Retinal pigment epithelial cell (primary cell): ENCODE results near the gene C11orf16.

Experiments
- DNase-seq: peaks from one replicate; pipeline ENCODE4 v3.0.0-alpha.2; 2010; ENCODE audit warnings: low read depth
- H3K4me3 ChIP-seq: 2 replicates; pipeline ENCODE4 v1.5.1; 2011; ENCODE audit warnings: mild to moderate bottlenecking, low read length, control low read depth, moderate library complexity
- CTCF ChIP-seq: conservative IDR thresholded peaks from 2 replicates; pipeline ENCODE4 v1.5.1; 2011; ENCODE audit warnings: low read depth, low read length, control low read depth, inconsistent platforms

C11orf16 gene

DNA sequence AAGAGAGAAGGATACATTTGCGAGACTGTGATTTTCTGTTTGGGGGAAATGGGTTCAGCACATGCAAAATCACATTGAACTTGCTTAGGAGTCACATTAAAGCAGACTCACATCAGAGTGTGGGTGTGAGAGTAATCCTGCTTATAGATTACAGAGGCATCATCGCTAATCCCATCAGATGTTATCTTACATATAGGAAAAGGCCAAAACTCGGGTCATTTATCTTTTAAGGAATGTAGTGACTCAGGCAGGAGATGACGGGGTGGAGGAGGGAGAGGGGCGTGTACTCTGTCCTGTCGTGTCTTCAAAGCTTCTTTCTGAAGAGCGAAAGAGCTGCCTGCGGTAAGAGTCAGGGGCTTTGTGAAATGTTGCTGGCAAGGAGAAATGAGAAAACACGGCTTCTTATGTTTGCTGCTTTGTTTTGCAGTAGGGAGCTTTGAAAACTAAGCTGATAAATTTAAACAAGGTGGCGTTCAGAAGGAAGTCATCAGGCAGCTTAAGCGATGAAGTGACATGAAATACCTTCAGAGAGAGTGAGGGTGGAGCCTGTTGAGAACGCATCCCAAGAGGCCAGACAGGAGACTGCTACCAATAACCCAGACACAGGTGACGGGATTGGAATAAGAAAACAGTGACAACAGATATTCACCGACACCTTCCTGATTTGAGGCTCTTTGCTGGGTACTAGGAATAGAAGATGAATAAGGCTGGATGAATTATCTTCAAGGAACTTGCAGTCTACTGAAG lies 2.2 kb upstream of the C11orf16 start:
- no peak overlapping the region for H3K4me3 ChIP-seq
- peak; percentile 85 for DNase-seq
- TF ChIP-seq CTCF = no peak

DNA sequence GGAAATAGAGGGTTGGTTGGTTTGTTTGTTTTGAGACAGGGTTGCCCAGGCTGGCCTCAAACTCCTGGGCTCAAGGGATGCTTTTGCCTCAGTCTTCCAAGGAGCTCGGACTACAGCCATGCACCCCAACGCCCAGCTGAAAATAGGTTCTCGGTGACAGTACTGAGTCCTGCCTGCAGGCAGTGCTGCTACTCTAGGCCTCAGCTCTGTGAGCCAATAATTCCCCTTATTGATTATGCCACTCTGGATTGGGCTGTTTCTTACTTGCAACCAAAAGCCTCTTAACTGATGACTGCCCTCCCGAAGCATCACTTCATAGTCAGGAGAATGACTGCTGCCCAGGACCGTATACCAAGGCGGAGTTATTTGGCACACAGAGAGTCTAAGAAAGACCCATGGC lies 1.2 kb upstream of the C11orf16 start:
- TF ChIP-seq CTCF = peak; percentile 10
- H3K4me3 ChIP-seq = no peak overlapping the region
- DNase-seq = no peak

DNA sequence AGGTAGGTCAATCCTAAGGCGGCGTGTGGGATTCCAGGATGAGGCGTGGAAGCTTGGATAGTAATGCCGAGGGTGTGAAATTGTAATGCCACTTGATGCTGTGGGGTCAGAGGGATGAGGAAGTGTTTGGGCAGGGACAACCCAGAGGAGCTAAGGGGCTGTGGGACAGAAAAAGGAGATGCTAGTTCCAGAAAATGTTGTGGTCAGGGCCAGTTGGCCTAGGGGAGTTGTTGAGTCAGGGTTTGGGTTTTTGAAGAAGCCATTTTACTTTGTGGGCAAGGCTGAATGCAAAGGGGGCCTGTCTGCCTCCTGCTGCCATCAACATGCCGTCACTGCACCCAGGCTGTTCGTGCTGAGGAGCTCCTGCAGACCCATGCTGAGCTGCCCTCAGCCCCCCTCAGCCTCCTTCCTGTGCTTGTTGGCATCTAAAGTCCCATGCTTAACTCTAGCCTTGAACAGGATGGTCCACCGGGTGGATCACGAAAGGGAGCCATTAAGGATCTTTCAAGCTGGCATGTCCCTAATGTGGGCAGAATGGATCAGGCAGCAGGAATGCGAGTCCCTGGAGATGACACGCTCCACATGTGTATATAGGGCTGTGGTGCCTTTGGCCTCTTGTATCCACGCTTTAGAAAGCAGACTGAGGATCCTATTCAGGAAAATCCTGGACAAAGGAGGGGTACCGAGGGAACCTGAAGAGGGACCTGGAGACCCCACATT lies 2.1 kb downstream of the C11orf16 start:
- H3K4me3 ChIP-seq = no peak overlapping the region
- DNase-seq = no peak
- no peak for TF ChIP-seq CTCF

DNA sequence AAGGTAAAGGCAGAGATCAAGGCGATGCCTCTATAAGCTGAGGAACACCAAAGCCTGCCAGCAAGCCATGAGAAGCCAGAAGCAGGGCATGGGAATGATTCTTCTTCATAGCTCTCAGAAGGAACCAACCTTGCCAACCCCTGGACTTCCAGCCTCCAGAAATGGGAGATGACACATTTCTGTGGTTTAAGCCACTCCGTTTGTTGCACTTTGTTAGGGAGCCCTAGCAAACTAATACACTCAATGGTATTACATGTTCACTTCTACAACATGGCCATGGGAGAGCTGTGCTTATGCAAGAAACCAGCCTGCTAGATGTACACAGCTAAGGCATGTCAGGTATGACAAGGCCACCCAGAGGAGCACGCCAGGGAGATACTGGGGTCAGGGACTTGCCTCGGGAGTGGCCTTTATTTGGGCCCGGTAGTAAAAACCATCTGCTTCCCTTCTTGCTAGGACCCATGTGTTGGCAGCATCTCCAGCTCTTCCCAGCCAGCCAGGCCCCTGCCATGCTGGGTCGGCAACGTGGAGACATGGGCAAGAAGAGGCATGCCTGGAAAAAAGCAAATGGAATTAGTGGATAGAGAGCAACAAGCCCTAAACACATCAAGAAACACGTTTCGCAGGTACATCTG lies 3.6 kb downstream of the C11orf16 start:
- DNase-seq = no peak
- no peak for TF ChIP-seq CTCF
- no peak overlapping the region for H3K4me3 ChIP-seq

DNA sequence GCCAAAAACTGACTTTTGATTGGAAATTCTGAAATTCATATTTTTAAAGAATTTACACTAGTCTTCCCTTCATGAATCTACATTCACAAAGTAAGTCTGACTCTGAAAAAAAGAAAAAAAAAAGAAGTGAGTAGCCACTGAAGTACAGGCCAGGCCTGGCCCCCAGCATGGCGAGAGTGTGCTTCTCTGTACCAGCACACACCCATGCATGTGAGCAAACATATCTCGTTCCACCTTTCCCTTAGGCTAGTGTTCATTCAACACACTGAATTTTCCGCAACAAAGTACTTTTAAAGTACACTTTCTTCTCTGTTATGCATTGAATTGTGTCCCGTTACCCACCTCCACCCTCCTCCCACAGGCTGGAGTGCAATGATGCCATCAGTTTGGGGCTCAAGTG lies 4.5 kb downstream of the C11orf16 start:
- no peak for TF ChIP-seq CTCF
- no peak overlapping the region for H3K4me3 ChIP-seq
- no peak for DNase-seq

GRCh38 chr11:8927233-8927632 lies 5.5 kb downstream of the C11orf16 start:
- H3K4me3 ChIP-seq = no peak overlapping the region
- TF ChIP-seq CTCF = no peak
- no peak for DNase-seq
